D721Med (cell line): Measurements from ENCODE around the gene GOLGA5.

Experiments
- DNase-seq: peaks from one replicate; pipeline ENCODE4 v3.0.0; 2011; ENCODE audit warnings: low spot score; ENCODE audit not compliant: insufficient read length
- FAIRE-seq: peaks from 2 replicates; lab custom pipeline; 2011; peaks lifted over from hg19 to GRCh38; lab: Jason Lieb, UNC
- CTCF ChIP-seq: IDR thresholded peaks from 2 replicates; pipeline ENCODE4 v1.5.1; 2012; ENCODE audit warnings: mild to moderate bottlenecking, control low read depth; ENCODE audit not compliant: insufficient read depth; ENCODE audit errors: missing control alignments

GOLGA5 gene

GRCh38 chr14:92797935-92798653 is 4.0 kb downstream of the GOLGA5 start:
- TF ChIP-seq CTCF: no peak
- DNase-seq (no peak), FAIRE-seq (no peak)

- DNase-seq (no peak), FAIRE-seq (no peak)
- TF ChIP-seq CTCF: no peak
Observed at GRCh38 chr14:92798811-92799210, 4.7 kb downstream of the GOLGA5 start.

GRCh38 chr14:92800012-92800411 is 5.9 kb downstream of the GOLGA5 start:
- FAIRE-seq (no peak), DNase-seq (no peak)
- TF ChIP-seq CTCF: no peak

GRCh38 chr14:92800525-92800924 is 6.4 kb downstream of the GOLGA5 start:
- no peak for TF ChIP-seq CTCF
- FAIRE-seq: no peak
- no peak for DNase-seq

GRCh38 chr14:92801917-92802316 is 7.8 kb downstream of the GOLGA5 start:
- no peak for DNase-seq
- TF ChIP-seq CTCF: no peak
- FAIRE-seq: no peak

- TF ChIP-seq CTCF: no peak
- DNase-seq (no peak), FAIRE-seq (no peak)
Observed at GRCh38 chr14:92802678-92803077, 8.6 kb downstream of the GOLGA5 start.

GRCh38 chr14:92813201-92813600 is 19.1 kb downstream of the GOLGA5 start:
- TF ChIP-seq CTCF: no peak
- FAIRE-seq (no peak), DNase-seq (no peak)
